Measurements from ENCODE around the gene GMEB2.

GRCh38 chr20:63653974-63654668 is 27.2 kb upstream of the GMEB2 start:
- TF ChIP-seq POLR2A (IDR thresholded peaks at IDR 0.05) (no peak), CTCF (IDR thresholded peaks at IDR 0.05) (no peak)
